Smooth muscle cell (in vitro differentiated cells): ENCODE measurements around the gene UBE2F. TPM values are rescaled to one million over a fixed set of nuclear protein-coding genes. Genes with fewer than 3 reads are reported as not detected.

Experiments used
- DNase-seq: peaks from one replicate; lab custom pipeline; 2025; ENCODE audit not compliant: unreplicated experiment; lab: John Stamatoyannopoulos, UW
- H2AFZ ChIP-seq: fragments of 200-600 bp; sonication (generic); 2 replicates; pipeline ENCODE4 v1.6.0; 2016; ENCODE audit warnings: antibody characterized with exemption, low read depth, mild to moderate bottlenecking
- H3F3A ChIP-seq: fragments of 200-600 bp; sonication (generic); 2 replicates; pipeline ENCODE4 v1.6.0; 2017; ENCODE audit warnings: antibody characterized with exemption, low read depth
- H3K27ac ChIP-seq: fragments of 200-600 bp; sonication (generic); 2 replicates; pipeline ENCODE4 v1.5.1; 2016; ENCODE audit warnings: low read depth, mild to moderate bottlenecking
- H3K27me3 ChIP-seq: fragments of 200-600 bp; sonication (generic); 2 replicates; pipeline ENCODE4 v1.6.1; 2016; ENCODE audit warnings: low read depth, mild to moderate bottlenecking
- H3K36me3 ChIP-seq: fragments of 200-600 bp; sonication (generic); 2 replicates; pipeline ENCODE4 v1.5.1; 2016; ENCODE audit warnings: low read depth
- H3K4me1 ChIP-seq: fragments of 200-600 bp; sonication (generic); 2 replicates; pipeline ENCODE4 v1.5.1; 2016; ENCODE audit warnings: low read depth
- H3K4me2 ChIP-seq: fragments of 200-600 bp; sonication (generic); 2 replicates; pipeline ENCODE4 v1.6.0; 2016; ENCODE audit warnings: mild to moderate bottlenecking
- H3K4me3 ChIP-seq: fragments of 200-600 bp; sonication (generic); 2 replicates; pipeline ENCODE4 v1.5.1; 2016; ENCODE audit warnings: mild to moderate bottlenecking
- H3K79me2 ChIP-seq: fragments of 200-600 bp; sonication (generic); 2 replicates; pipeline ENCODE4 v1.6.0; 2016; ENCODE audit warnings: low read depth, mild to moderate bottlenecking
- H3K9ac ChIP-seq: fragments of 200-600 bp; sonication (generic); 2 replicates; pipeline ENCODE4 v1.6.0; 2016; ENCODE audit warnings: low read depth
- H3K9me3 ChIP-seq: fragments of 200-600 bp; sonication (generic); replicated peaks from 2 replicates; pipeline ENCODE4 v1.5.1; 2016; ENCODE audit warnings: low read depth
- H4K20me1 ChIP-seq: fragments of 200-600 bp; sonication (generic); 2 replicates; pipeline ENCODE4 v1.6.0; 2016; ENCODE audit warnings: low read depth
- WGBS: methylation state at CpG from one replicate; pipeline ENCODE4 v1.1.7; 2016; ENCODE audit warnings: low lambda C conversion rate; 5-methylcytosine and 5-hydroxymethylcytosine counted together
- polyA plus RNA-seq: library from polyadenylated mRNA; unstranded; fragments of >200 nt; fragmentation: Nextera tagmentation; extraction: Ambion mirVana; gene quantifications from 2 replicates; pipeline ENCODE4 v1.2.1, GENCODE V29; 2016
- total RNA-seq: library from RNA; depleted of rRNA; stranded (reverse); fragments of >200 nt; gene quantifications from 2 replicates; pipeline ENCODE4 v1.2.3, GENCODE V29; 2014
- TF ChIP-seq, protein P1 (sequence below): fragments of 200-600 bp; sonication (generic); IDR thresholded peaks from 2 replicates; pipeline ENCODE4 v1.5.1; 2017; ENCODE audit warnings: borderline replicate concordance, mild to moderate bottlenecking, antibody characterized with exemption; ENCODE audit not compliant: insufficient read depth, poor library complexity, severe bottlenecking

Gene UBE2F
- total and polyA plus RNA-seq, 2 experiments from 2014 or later = 52.5 to 94.8 TPM

- Histone ChIP-seq H3K79me2 (no peaks in the 10 kb centered on the region), H3K27ac (no peak overlapping the region), H3K4me3 (no peak overlapping the region), H3K4me1 (no peaks in the 10 kb centered on the region), H3F3A (no peaks in the 10 kb centered on the region), H3K27me3 (no peaks in the 10 kb centered on the region), H3K9me3 (no peaks in the 10 kb centered on the region), H4K20me1 (no peaks in the 10 kb centered on the region), H3K36me3 (no peaks in the 10 kb centered on the region), H2AFZ (no peak overlapping the region), H3K9ac (no peak overlapping the region), H3K4me2 (no peak overlapping the region)
- DNase-seq = no peak
- WGBS = 95% methylated on average over 17 of the region's 17 CpGs
- TF ChIP-seq, protein P1, sequence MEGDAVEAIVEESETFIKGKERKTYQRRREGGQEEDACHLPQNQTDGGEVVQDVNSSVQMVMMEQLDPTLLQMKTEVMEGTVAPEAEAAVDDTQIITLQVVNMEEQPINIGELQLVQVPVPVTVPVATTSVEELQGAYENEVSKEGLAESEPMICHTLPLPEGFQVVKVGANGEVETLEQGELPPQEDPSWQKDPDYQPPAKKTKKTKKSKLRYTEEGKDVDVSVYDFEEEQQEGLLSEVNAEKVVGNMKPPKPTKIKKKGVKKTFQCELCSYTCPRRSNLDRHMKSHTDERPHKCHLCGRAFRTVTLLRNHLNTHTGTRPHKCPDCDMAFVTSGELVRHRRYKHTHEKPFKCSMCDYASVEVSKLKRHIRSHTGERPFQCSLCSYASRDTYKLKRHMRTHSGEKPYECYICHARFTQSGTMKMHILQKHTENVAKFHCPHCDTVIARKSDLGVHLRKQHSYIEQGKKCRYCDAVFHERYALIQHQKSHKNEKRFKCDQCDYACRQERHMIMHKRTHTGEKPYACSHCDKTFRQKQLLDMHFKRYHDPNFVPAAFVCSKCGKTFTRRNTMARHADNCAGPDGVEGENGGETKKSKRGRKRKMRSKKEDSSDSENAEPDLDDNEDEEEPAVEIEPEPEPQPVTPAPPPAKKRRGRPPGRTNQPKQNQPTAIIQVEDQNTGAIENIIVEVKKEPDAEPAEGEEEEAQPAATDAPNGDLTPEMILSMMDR = no peak
These were observed 115.3 kb downstream of the UBE2F start for GRCh38 chr2:238082151-238082550.

GRCh38 chr2:238082827-238083226, 116.0 kb downstream of the UBE2F start:
- Histone ChIP-seq H3K79me2 (no peaks in the 10 kb centered on the region), H2AFZ (no peak overlapping the region)
- 99% methylated on average over 7 of the region's 7 CpGs for WGBS

DNA sequence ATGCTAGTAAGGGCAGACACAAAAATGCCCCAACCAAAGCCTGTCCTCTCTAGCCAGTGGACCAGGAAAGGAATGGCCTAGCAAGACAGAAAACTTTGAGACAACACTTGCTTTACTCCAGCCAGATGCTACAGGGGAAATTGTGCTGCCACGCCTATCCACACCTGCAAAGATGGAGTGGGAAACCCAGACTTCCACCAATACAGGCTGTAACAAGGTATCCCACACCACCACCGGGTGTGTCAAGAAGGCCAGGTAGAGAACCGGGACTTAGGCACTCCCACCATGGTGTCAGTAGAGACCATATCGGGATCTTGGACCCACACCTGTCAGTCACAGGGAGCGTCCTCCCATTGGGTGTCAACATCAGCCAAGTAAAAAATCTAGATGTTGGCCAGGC, 117.1 kb downstream of the UBE2F start:
- Histone ChIP-seq H3K79me2 (no peaks in the 10 kb centered on the region), H3K4me1 (no peaks in the 10 kb centered on the region), H2AFZ (no peak overlapping the region), H4K20me1 (no peaks in the 10 kb centered on the region), H3K9ac (no peak overlapping the region), H3K4me3 (no peak overlapping the region), H3K27ac (no peak overlapping the region), H3K36me3 (no peaks in the 10 kb centered on the region), H3K4me2 (no peak overlapping the region), H3K9me3 (no peaks in the 10 kb centered on the region), H3K27me3 (no peaks in the 10 kb centered on the region), H3F3A (no peaks in the 10 kb centered on the region)
- no peak for DNase-seq
- WGBS = 97% methylated on average over 5 of the region's 5 CpGs
- TF ChIP-seq, protein P1 = no peak

More at GRCh38 chr2:238082827-238083226, 116.0 kb downstream of the UBE2F start:
- H4K20me1 ChIP-seq = no peaks in the 10 kb centered on the region
- H3K36me3 ChIP-seq = no peaks in the 10 kb centered on the region
- TF ChIP-seq, protein P1 = no peak
- no peaks in the 10 kb centered on the region for H3K9me3 ChIP-seq
- H3K27ac ChIP-seq = no peak overlapping the region
- no peaks in the 10 kb centered on the region for H3K27me3 ChIP-seq
- no peak for DNase-seq
- no peaks in the 10 kb centered on the region for H3K4me1 ChIP-seq
- H3K9ac ChIP-seq = no peak overlapping the region
- H3K4me3 ChIP-seq = no peak overlapping the region
- no peak overlapping the region for H3K4me2 ChIP-seq
- no peaks in the 10 kb centered on the region for H3F3A ChIP-seq

DNA sequence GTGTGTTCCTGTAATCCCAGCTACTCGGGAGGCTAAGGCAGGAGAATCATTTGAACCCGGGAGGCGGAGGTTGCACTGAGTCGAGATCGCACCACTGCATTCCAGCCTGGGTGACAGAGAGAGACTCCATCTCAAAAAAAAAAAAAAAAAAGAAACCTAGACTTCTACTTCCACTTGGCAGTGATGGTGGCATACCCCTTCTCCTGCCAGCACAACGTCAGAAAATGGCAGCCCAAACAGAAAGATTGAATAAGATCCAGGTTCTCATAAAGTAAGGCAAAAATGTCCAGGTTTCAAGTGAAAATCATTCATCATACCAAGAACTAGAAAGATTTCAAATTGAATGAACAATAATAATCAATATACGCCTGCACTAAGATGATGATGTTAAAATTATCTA, 117.9 kb downstream of the UBE2F start:
- no peak overlapping the region for H3K4me2 ChIP-seq
- H3K9ac ChIP-seq = no peak overlapping the region
- no peaks in the 10 kb centered on the region for H4K20me1 ChIP-seq
- H3K4me1 ChIP-seq = no peaks in the 10 kb centered on the region
- H3K27me3 ChIP-seq = no peaks in the 10 kb centered on the region
- TF ChIP-seq, protein P1 = no peak
- no peaks in the 10 kb centered on the region for H3K36me3 ChIP-seq
- H3F3A ChIP-seq = no peaks in the 10 kb centered on the region
- H2AFZ ChIP-seq = no peak overlapping the region
- no peak overlapping the region for H3K27ac ChIP-seq
- no peaks in the 10 kb centered on the region for H3K79me2 ChIP-seq
- 97% methylated on average over 4 of the region's 7 CpGs for WGBS
- H3K4me3 ChIP-seq = no peak overlapping the region
- H3K9me3 ChIP-seq = no peaks in the 10 kb centered on the region
- no peak for DNase-seq
